Measurements from ENCODE around the gene RTRAF.

The RTRAF gene

DNA sequence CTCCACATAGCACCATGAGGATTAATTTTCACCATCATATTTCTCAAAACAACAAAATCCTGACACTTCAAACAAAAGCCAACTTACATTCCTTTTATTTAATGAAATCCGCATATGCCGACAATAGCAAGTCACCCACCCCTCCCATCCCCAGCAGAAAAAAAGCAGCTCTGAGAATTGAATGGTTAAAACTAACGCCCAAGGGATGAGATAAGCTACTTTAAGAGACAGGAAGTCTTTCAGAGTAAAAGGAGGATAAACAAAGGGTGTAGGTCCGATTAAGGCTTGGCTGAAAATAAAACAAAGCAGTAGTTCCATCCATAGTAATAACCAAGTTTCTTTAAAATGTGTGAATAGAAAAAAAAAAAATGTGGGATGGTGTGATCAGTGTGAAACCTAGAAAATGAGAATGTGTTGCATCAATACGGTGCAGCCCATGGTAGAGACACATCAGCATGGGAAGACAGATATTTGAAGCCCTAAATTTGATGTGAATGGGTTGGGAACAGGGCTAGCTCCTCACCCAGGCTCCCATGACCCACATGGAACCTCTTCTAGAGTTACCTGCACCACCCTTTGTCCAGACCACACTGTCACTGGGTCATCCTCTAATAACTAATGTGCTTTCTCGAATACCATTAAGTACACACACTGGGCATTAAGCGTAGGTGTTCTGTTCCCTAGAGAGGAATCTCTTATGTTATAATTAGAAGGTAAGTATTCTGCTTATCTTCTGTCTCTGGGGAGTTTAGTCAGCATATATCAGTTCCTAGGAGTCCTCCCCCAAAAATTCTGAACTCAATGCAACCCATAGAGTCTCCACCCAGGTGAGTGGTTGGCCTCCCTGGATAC lies 31.7 kb downstream of the RTRAF start:
- DNase-seq (ENCODE audit: low read depth in 2 of 2): no peak

DNA sequence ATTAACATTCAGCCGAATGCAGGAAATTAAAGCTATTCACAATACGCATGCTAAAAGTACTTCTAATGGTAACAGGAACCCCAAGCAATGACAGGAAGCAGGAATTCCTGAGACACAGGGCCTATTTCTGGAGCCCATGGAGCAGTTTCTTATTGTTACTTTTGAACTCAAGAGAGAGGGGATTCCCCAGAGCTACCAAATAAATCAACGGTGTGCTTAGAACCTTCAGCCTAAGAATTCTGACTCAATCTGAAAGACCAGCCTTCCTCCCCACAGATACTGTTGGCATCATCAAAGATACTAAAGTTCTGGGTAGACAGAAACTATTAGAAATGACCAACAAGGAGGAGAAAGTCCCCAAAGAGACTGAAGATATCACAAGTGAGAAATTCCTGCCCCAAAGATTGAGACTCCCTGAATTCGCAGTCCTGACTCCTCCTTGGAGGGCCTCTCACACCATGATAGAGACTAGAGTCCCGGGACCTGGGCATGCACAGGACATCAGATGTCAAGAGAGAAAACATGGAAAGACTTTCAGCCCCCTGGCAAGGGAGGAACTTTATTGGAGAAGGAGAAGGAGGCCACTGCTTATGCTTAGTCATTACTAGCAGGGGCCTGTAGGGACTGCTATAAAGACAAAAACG lies 32.7 kb downstream of the RTRAF start:
- no peak for DNase-seq (ENCODE audit: low read depth in 2 of 2)

DNA sequence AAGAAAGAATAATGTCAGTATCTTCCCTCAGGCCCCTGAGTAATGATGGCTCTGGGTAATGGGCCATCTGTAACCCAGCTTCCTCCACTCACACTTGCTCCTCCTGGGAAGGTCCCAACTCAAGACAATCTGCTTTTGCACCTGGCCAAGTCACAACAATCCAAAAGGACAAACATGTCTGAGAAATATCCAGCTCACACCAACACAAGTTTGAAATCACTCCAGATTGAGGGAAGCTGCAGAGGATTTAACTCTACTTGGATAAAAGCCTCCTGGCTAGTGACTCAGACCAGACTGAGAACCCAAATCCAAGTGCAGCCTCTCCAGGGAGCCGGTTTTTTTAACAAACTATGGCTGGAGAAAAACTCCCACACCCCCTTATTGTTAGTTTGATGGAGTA lies 34.2 kb downstream of the RTRAF start:
- no peak for DNase-seq (ENCODE audit: low read depth in 2 of 2)

DNA sequence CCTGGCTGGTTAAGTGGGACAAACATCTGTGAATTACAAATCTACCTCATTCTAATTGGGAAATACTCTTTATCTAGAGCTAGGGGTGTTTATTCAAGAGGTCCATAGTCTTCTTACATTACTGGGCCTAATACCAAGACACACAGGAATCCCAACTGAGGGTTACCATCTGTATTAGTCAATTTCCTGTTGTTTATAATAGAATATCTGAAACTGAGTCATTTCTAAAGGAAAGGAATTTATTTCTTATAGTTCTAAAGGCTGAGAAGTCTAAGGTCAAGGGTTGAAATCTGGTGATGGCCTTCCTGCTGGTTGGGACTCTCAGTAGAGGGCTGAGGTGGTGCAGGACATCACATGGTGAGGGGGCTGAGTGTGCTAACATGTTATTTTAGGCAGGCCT lies 36.0 kb downstream of the RTRAF start:
- DNase-seq (ENCODE audit: low read depth in 2 of 2): no peak

DNA sequence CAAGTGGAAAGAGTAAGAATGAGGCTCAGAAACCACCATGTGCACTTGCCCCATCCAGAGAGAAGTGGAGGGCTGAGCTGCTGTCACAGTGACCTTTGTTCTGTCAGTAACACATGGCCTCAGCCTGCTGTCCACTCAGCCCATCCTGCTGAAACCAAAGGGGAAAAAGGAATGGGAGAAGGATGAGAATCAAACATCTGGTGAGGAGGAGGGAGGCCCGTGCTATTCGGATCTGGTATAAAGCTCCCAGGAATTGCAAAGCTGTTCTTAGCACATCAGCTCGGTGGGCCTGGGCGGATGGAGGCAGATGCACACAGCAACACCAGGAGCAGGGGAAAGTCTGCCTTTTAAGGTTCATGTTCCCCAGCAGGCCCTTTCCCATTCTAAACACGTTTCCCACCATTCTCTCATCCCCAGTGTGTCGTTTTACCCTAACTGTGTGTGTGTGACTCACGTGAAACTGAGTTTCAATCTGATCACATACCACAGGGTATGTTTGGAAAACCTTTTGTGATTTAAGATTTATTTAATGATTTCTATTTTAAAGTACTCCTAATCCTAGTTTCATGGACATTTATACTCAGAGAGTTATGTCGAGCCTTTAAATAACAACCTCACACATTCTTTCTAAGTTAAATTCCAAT lies 36.8 kb downstream of the RTRAF start:
- DNase-seq (ENCODE audit: low read depth in 2 of 2): no peak

DNA sequence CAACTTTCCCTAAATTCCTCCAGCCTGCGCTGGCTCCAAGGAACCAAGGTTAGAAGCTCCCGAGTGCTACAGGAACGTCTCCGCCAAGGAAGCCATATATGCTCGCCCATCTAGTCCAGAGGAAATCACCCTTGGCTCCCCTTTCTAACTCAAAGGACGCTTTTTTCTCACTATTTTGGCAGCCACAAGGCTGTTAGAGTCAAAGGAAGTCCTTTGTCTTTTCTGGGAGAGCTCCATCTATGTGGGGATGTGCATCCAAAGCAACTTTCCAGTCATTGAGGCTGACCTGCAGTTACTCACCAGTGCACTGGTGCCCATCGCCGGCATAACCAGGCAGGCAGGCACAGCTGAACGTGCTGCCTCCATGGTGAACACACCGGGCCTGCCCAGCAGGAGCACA lies 37.6 kb downstream of the RTRAF start:
- DNase-seq (ENCODE audit: low read depth in 2 of 2): no peak

DNA sequence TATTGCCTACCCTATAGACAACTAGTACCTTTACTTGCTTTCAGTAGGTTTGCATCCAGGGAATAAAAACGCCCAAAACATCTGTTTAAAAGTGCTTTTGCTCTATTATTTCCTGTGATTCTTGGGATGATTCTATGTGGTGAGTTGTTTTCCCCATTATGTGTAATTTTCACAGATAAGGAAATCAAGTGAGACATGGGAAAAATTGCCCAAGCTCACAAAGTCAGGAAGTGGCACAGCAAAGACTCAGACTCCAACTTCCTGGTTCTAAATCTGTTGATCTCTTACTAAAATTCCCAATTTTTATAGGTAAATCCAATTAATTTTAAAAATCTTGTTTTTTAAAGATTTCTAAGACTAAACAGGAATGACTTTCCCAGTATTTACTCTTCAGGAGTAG lies 40.5 kb downstream of the RTRAF start:
- no peak for DNase-seq (ENCODE audit: low read depth in 2 of 2)

DNA sequence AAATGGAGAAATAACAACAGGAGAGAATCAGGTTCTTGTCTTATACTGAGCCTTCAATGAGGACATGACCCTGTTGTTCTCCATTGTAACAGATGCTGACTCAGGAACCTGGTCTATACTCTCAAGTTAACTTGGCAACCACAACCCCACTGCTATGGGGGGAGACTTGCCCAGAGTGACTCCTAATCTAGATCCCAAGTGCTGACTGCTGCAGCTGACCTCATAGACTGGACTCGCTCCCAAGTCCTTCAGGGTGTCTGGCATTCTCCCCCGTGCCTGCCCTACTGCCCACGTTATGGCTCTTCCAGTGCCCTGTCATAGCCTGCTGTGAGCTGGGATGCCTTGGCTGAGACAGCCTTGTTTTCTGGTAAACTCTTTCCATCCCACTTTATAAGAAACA lies 42.4 kb downstream of the RTRAF start:
- DNase-seq (ENCODE audit: low read depth in 2 of 2): no peak

DNA sequence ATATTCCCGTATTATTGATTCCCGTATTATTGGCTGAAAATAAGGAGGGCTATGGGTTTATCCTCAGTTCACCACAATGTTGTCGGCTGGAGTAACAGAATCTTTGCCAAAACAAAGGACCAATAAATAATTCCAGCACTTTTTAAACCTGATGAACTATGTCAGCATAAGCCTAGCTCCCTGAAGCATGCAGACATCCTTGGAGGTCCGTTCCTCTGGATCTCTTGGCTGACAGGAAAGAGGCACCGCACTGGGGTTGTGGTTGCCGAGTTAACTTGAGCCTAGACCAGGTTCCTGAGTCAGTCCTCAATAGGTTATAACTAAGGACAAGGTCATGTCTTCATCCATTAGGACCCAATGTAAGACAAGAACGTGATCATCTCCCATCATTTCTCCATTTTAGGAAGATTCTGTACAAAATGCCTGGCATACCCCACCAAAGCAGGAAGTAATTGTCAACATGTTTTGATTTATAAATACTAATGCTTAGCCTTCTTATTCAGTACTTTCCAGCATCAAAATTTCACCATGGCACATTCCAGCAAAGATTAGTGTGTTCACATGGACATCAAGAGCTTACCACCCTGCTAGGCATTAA lies 43.0 kb downstream of the RTRAF start:
- DNase-seq (ENCODE audit: low read depth in 2 of 2): no peak

DNA sequence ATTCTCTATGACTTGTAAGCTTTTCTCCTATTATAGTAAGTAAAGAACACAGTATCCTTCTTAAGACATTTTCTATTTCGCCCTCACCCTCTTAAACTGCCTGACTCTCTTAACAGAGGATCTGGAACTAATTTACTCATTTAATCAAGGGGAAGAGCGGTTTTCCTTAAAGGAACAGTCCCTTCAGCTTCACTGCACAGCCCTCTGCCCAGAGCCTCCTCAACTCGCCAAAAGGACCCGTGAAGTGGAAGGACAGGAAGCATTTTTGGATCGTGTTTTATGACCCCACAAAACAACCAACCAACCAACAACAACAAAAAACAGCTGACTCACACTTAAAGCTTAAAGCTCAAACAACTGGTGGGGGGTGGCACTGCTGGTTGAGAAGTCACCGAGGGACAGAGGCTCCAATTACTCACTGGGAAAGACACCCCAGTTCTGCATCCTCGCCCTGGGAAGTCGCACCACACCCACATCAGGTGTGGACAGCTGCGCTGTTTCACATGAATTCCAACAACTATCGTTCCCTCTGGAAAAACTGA lies 43.8 kb downstream of the RTRAF start:
- no peak for DNase-seq (ENCODE audit: low read depth in 2 of 2)

DNA sequence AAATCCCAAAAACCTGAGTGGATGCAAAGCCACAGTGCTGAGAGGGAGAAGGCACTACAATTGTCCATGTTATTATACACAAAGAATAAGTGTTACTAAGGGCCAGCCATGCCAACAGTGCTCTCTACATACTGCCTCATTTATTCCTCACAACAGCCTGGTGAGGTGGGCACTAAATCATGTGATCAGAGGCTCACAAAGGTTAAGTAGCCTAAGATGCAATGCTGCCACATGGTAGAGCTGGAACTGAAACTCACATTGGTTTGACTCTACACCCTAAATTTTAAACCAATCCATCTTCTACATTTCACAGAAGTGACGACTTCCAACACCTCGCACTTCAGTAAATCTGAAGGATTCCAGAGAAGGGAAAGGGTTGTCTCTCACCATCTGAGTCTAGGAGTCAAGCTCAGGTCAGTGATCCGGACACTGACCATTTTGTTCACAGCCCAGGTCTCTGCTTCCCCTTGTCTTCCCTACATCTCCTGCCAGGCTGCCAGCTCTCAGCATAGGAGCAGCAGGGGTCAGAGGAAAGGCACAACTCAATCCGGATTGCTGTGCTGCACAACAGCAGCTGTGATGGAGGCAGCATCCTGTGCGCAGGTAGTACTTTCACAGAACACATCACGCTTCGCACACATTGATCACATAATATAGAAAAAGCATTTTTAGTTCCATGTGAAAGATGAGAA lies 49.9 kb downstream of the RTRAF start:
- DNase-seq (ENCODE audit: low read depth in 2 of 2): no peak

DNA sequence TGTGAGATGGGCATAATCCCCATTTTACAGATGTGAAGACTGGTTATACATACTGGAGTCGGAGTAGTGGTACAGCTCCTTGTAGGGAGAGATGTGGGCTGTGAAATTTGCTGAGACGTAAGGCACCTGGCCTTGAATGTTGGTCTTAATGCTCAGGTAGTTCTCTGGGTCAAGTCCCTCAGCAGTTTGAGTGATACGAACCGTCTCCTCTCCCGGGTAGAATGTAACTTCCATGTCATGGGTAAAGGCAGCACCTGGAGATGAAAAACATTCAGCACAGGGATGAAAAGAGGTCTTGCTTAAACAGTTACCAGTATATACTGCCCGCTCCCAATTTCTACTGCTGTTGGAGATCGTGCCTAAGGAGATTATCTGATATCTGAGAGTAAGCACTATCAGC lies 51.3 kb downstream of the RTRAF start:
- no peak for DNase-seq (ENCODE audit: low read depth in 2 of 2)

DNA sequence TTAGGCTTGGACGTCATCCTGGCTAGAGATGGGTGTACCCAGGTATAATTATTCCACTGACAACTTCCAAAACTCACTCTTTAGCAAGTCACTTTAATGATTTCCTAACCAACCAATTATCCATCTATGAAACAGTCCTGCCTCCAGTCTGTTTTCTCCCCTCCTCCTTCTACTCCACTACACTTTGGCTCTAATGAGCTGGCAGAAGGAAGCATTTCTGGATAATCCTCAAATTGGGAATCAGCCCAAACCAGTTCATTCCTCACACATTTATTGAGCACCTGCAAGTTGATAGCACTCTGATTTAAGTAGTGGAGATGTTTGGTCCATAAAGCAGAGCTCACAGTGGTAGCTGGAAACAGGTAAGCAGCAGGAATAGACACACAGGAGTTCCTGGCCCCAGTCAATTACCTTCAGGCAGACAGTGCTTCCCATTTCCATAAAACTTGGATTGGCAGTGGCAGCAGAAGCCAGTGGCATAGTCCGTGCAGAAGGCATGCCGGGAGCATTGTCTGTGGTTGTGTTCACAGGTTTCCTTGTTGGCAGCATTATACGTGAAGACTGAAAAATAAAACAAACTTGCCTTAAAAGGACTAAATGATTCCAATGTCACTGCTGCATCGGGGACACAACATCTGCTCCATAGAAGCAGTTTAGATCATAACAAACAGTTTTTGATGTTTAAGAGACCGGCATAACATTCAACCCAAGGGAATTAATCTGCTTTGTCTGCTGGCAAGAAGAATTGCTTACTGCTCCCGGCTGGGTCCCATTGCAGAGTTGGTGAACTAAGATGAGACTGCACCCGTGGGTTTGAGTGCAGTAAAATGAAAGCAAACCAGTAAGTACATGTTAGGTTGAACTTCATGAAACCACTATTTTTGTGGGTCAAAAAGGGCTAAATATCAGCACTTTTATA lies 53.3 kb downstream of the RTRAF start:
- DNase-seq (ENCODE audit: low read depth in 2 of 2): no peak

DNA sequence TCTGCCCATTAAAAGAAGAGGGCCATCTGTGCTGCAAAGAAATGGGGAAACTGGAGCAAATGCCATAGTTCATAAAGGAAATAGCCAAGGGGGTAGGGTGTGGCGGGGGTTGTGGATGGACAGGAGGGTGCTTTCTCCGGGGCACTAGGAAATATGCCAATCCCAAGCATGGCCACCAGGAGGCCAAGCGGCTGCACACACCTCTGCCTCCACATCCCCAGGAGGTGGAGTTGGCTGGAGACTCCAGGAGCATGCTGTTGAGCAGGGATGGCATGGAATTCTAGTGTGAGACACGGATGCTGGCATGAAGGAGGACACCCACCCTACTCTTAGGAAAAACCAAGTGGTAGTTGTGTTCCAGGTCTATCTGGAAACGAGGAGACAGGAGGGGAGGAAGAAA lies 54.3 kb downstream of the RTRAF start:
- peak; percentile 15 to 16 for DNase-seq (ENCODE audit: low read depth in 2 of 2)

DNA sequence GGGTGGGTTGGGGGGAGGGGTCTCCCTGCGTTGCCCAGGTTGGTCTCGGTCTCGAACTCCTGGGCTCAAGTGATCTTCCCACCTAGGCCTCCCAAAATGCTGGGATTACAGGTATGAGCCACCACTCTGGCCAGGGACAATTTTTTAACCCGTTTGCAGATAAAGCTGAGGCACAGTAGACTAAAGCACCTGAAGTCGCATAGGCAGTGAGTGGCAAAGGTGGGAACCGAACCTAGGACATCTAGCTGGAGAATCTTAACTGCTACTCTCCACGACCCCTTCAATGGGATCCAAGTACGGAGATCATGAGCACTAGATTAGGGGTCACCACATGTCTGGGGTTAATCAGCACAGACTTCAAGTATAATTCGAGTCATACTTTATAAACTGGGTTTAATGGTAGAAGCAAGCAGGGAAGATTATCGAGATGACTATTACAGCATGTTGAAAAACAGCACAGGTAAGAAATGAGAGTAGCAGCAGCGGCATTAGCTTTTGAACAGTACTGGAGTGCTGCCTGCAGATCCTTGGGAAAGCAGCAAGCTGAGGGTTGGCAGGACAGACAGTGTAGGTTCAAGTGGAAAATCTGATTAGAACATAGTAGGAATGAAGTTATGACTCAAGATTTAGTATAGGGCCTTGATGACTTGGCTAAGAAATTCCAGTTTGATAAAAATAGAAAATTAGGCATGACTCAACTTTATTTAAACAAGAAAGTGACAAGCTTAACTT lies 55.6 kb downstream of the RTRAF start:
- DNase-seq (ENCODE audit: low read depth in 2 of 2): no peak

DNA sequence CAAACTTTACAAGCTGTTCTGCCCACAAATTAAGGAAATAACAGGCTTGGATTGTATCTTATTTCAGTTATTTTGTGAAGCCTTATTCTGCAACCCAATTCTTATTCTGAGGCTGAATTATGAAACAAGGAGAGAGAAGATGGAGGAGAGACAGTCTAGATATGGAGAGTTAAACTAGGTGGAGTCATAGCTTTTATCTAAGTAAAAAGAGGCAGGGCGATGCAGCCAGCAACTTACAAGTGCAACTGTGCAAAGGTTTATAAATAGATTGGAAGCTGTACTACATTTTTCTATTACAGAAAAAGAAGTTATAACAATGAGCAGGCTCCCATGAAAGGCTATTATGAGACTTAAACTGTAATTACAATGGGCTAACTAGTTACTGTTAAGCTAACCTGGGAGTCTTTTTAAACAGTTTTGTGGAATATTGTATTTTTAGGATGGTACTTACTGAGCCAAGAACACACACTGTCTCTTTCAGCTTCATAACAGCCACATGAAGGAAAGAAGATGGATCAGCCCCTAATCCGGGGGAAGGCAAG lies 57.1 kb downstream of the RTRAF start:
- DNase-seq (ENCODE audit: low read depth in 2 of 2): no peak

DNA sequence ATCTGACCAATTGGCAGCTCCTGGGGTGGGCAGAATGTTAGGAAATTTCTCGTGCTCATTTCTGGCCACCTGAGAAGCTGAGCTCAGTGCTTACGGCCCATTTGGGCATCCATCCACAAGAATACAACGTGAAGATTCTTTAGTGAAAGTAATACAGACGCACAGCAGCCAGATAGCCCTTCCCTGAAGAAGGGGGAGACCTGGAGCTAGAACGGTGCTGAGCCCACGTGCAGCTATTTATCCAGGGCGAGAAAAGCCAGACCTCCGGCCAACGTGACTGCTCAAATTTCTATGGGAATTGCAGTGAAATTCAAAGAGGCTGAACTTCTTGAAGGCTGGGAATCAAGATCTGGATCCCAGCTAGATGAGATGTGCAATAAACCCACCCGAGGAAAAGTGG lies 58.8 kb downstream of the RTRAF start:
- DNase-seq (ENCODE audit: low read depth in 2 of 2): no peak

DNA sequence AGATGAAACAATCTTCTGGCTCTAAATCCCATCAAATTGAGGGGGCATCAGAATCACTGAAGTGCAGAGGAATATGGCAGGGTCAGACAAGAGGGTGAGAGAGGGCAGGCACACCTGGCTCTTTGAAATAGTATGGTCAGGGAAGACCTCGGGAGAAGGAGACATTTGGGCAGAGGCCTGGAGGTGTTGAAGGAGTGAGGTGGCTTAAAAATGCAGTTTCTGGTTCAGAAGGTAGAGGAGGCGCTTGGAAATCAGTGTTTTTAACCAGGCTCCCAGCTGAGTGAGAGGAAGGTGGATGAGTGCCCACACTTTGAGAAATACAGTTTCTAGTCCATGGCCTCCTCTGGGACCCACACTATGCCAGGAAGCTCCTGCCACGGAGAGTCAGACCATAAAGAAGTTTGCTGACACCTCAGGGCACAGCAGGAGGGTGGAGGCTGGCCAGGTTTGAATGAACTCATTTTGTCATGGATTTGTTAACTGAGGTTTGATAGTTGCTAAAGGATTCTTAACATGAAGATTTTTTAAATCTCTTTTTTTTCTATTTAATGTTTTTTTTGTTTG lies 59.4 kb downstream of the RTRAF start:
- no peak for DNase-seq (ENCODE audit: low read depth in 2 of 2)

DNA sequence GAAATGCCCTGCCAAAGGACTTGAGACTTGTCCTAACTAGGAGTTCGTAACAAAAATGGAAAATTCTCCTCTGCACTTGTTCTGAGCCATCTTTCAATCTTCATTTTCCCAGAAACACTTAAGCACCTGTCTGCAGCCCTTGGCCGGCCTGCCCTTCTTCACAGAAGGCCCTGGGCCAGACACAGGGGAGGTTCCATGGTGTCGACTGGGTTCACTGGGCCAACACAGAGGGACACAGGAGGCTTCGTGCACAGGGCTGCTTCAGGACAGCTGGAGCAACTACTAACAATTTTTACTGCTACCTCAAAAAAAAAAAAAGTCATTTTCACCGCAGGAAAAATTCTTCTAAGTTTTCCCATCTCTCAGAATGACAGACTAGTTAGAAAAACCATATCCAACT lies 59.9 kb downstream of the RTRAF start:
- no peak for DNase-seq (ENCODE audit: low read depth in 2 of 2)

Data from activated CD4-positive, alpha-beta T cell treated with anti-CD3 and anti-CD28 coated beads for 24 hours (primary cell).